ENCODE measurements around the gene SIK1.
"Not testable (repeated sequence)": the region's sequence is repeated elsewhere in the genome, so short reads cannot be mapped to it uniquely, and the experiment has no call there.

SIK1 gene

DNA sequence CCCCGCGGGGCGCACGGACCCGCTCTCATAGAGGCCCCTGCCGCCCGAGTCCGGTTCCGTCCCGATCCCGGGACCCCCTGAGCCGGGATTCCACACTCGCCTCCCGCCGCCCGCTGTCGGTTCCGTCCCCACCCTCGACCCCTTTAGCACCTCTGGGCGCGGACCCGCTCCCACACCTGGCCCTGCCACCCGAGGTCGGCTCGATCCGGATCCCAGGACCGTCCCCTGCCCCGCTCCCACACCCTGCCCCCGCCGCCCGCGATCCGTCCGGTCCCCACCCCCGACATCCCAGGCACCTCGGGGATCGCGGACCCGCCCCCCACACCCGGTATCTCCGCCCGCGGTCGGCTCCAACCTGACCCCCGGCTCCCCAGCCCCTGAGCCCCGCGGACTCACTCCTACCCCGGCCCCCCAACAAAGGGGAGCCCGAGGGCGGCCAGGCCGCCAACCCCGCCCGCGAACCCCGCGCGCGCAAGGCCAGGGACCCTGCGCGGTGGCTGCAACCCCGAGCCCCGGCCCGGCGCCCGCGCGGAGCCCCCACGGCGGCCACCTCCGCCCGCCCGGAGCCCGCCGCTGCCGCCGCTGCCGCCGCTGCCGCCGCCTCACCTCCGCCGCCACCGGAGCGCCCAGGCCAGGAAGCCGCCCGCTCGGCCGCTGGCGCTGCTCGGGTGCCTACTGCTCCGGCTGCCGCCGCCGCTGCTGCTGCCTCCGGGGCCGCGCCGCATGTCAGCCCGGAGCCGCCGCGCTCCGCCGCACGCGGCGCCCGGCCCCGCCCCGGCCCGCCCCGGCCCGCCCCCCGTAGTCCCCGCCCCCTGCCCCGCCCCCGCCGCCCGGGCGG is at the start of gene SIK1:
TSS of gene SIK1 (minus strand) at position 728 of the 838 bp plus-strand sequence. CDS start 953 bp downstream, outside the sequence.
- not testable (repeated sequence) for DNase-seq (ENCODE audit: extremely low read depth, low read depth)

DNA sequence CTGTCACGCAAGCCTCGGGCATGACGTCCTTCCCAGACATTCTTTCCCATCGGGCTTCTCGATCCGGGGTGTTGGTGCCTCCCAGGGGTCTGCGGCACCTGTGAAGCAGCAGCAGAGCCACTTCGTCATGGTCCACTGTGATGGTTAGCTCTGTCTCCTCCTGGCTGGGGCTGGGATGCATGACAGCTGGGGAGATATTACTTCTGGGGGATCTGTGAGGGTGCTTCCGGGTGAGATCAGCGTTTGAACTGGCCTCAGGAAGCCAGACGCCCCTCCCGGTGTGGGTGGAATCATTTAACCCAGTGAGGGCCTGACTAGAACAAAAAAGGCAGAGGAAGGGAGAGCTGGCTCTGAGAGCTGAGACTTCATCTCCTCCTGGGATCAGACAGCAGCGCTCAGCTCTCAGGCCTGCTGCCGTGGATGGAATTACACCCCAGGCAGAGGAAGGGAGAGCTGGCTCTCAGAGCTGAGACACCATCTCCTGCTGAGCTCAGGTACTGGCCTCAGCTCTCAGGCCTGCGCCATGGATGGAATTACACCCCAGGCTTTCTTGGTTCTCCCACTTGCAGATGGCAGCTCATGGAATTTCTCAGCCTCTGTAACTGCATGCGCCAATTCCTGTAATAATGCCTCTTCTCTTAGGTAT is 44.8 kb upstream of the SIK1 start:
- DNase-seq (ENCODE audit: extremely low read depth, low read depth): not testable (repeated sequence)

DNA sequence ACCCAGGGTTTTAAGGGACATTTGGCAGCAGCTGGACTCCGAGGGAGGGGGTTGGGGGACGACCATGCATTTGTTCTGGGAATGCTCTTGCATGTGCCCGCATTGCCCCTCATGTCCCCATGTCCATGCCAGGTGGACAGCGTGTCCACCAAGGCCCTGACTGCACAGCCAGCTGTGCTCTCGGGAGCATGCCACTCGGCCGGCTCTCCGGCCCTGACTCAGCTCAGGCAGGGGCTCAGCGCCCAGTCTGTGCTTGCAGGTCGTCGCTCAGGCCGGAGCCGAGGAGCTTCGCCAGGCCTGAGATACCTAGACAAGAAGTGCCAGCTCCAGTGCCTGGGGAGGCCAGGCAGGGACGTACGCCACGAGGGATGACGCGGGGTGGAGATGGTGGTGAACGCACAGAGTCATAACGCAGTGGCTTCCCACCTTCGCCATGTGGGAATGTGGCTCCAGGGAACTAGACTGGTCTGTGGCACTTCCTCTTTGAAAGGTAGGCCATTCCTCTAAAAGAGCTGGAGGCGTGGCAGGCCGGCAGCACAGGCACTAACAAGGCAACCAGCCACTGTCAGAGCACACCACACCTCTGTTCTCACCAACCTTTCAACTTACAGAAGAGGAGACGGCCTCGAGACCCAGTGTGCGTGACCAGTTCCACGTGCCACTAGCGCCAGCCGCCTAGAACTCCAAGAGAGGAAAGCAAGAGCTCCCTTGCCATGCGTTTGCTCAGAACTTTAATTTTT is 43.0 kb upstream of the SIK1 start:
- not testable (repeated sequence) for DNase-seq (ENCODE audit: extremely low read depth, low read depth)

DNA sequence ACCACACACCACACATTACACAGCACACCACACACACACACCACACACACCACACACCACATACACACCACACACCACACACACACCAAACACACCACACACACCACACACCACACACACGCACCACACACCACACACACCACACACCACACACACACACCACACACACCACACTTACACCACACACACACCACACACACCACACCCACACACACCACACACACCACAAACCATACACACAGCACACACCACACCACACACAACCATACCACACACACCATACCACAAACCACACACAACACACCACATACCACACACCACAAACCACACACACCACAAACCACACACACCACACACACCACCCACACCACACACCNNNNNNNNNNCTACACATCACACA is 40.9 kb upstream of the SIK1 start:
- TF ChIP-seq, protein P1, sequence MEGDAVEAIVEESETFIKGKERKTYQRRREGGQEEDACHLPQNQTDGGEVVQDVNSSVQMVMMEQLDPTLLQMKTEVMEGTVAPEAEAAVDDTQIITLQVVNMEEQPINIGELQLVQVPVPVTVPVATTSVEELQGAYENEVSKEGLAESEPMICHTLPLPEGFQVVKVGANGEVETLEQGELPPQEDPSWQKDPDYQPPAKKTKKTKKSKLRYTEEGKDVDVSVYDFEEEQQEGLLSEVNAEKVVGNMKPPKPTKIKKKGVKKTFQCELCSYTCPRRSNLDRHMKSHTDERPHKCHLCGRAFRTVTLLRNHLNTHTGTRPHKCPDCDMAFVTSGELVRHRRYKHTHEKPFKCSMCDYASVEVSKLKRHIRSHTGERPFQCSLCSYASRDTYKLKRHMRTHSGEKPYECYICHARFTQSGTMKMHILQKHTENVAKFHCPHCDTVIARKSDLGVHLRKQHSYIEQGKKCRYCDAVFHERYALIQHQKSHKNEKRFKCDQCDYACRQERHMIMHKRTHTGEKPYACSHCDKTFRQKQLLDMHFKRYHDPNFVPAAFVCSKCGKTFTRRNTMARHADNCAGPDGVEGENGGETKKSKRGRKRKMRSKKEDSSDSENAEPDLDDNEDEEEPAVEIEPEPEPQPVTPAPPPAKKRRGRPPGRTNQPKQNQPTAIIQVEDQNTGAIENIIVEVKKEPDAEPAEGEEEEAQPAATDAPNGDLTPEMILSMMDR (IDR thresholded peaks at IDR 0.05; ENCODE audit: low read depth, low read length): no peak
- no peak for DNase-seq (ENCODE audit: extremely low read depth, low read depth)

DNA sequence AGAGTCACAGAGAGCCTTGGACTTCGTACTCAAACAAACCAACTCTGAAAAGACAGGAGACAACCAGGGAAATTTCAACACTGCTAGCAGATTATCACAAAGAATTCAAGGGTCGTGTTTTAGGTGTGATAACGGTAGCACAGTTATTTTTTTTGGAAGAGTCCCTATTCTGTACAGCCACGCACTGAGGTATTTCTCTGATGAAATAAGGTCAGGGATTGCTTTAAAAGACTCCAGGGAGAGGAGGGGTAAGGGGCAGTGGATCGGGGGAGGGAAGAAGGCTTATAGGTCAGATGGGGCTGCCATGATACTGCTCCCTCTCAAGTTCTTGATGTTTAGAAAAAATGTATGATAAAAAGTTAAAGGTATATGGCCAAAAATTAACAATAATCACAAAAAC is 38.2 kb upstream of the SIK1 start:
- not testable (repeated sequence) for DNase-seq (ENCODE audit: extremely low read depth, low read depth)

DNA sequence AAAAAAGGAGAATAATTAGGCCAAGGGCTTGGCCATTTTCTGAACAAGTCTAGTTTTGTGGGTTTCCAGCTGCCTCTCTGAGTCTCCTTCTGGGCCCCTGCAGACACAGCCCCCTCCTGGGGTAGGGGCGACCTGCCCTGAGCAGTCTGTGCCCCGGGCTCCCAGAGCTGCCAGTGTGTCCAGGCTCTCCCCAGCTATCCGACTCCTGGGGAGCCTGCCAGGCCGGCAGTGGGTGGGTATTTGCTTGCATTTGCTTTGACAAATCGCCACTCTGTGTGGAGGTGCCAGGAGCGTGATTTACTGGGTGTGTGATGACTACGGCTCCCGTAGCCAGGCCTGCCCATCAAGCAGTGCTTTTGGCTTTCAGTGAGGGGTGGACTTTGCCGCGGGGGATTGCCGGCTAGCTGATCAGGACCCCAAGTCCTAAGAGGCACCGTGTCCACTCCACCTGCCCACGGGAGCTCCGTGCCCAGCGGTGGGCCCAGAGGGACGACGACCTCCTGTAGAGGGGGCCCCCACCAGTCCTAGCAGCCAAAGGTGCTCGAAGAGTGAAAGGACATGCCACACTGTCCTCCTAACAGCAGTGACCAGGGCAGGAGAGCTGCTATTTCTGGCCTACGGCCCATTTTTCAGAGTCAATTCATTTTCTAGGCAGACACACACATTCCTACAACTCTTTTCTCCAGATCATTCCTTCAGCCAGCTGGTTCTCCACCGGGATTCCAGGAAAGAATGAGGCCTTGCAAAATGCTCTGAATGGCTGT is 36.7 kb upstream of the SIK1 start:
- not testable (repeated sequence) for DNase-seq (ENCODE audit: extremely low read depth, low read depth)

DNA sequence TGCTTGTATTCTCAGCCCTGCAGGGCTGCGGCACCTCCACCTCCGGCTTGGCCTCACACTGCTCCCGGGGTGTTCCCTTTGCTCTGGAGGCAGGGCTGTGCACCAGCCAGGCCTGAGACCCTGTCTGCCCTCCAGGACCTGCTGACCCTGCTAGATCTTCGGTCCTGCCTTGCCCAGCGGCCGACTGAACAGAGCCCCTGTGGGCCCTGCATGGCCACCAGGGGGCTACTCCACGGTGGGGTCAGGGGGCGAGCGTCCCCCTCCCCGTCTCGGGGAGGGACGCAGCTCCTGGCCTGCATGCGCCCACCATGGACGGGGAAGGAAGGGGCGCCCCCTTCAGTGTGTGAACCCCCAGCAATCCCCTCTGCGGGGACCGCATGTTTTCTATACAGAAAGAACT is 36.0 kb upstream of the SIK1 start:
- not testable (repeated sequence) for DNase-seq (ENCODE audit: extremely low read depth, low read depth)

DNA sequence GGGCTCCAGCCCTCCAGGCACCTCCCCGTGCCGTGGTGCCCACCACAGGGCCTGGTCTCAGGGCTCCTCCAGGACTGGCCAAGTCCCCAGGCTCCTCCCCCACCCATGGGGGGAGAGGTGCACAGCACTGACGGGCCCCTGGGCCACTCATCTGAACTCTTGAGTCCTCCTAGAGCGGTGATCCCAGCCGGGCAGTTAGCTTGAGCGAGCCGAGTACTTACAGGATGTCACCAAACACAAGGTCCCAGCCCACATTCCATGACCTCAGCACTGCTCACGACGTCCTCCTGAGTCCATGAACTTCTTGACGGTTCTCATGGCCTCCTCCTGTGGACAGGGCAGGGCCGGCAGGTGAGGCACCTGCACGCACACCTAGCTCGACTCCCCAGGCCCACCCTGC is 33.5 kb upstream of the SIK1 start:
- DNase-seq (ENCODE audit: extremely low read depth, low read depth): not testable (repeated sequence)

DNA sequence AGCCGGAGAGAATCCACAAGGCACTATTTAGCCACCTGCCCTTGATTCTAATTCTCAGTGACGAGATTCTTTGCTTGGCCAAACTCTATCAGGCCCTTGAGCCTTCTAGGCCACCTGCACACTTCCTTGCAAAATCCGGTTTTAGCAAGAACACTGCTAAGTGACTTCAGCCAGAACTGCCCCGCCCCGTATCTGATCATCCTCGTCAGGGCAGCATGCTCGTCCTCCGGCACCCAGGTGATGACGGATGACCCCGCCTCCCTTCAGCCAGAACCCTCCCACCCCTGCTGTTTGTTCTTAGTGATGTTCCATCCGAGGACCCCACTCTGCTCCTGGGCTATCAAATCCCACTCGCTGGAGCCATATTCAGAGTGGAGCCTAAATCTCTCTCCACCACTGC is 32.1 kb upstream of the SIK1 start:
- DNase-seq (ENCODE audit: extremely low read depth, low read depth): not testable (repeated sequence)

DNA sequence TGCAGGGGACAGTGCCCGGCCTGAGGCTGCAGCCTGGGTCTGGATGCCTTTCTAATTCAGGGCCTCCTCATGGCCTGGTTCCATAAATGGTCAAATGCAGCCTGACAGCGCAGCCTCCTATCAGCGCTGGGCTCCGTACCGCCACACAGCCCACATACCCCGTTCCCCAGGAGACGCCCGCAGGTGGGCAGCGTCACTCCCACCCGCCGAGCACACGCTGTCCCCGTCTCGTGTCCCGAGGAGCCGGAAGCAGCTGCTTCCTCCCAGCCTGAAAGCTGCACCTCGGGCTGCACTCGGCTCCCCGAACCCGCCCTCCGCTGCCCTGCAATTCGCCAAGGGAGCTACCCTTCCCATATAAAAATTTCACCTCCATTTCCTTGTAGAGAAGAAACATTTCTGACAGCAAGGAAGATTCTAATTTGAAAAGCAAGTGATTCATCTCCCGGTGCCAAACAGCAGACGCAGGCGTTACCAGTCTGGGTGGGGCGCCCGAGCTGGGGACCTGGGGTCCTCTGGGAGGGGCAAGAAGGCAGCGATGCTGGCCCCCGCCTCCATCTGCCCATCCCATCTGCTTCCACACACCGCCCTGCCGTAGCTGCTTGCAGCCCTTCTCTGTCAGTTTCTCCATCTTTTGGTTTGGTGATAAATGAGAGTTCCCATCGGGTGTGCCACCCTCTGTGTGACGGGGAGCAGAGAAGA is 29.8 kb upstream of the SIK1 start:
- not testable (repeated sequence) for DNase-seq (ENCODE audit: extremely low read depth, low read depth)

DNA sequence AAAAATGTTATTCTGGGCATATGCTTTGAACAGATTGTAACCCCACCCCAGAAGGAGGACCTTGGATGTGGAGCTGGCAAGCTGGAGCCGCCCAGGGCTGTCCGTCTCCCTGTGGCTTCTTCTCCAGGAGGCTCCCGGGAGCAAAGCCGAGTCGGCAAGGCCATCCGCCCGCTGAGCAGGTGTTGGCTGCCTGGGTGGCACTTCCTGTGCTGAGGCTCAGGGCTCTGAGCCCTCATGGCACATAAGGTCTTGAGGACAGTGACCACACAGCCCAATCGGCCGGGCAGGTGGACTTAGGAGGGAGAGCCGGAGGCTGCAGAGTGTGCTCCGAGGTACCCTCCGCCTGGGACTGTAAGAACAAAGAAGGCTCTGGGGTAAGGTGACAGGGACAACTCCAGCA is 28.8 kb upstream of the SIK1 start:
- DNase-seq (ENCODE audit: extremely low read depth, low read depth): not testable (repeated sequence)

DNA sequence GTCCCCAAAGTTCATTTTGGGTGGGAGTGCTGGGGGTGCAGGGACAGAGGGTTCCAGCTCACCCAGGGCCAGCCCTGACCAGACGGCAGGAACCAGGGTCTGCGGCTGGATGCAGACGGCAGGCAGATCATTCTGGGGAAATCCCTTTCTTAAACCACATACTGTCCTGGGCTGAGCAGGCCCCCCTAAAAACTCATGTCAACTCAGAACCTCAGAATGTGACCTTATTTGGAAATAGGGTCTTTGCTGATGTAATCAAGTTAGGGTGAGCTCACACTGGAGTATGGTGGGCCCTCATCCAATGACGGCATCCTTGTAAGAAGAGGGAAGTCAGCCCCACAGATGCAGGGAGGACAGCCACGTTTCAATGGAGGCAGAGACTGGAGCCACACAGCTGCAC is 27.2 kb upstream of the SIK1 start:
- not testable (repeated sequence) for DNase-seq (ENCODE audit: extremely low read depth, low read depth)

DNA sequence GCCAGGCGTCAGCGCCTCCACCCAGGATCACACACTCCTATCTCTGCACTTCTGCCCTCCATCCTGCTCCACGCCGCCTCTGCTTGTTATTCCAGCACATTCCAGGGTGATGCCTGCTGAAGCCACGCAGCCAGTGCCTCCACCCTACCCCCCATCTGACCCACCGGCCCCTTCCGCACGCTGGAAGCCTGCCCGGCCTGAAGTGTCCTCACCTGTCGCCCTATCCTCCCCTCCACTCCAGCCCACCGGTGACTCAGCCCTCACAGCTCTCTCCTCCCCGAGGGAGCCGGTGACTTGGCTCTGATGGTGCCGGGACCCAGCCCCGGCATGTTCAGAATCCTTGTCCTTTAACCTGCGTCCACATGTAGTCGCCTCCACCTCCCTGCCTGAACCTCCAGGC is 24.9 kb upstream of the SIK1 start:
- DNase-seq (ENCODE audit: extremely low read depth, low read depth): not testable (repeated sequence)

DNA sequence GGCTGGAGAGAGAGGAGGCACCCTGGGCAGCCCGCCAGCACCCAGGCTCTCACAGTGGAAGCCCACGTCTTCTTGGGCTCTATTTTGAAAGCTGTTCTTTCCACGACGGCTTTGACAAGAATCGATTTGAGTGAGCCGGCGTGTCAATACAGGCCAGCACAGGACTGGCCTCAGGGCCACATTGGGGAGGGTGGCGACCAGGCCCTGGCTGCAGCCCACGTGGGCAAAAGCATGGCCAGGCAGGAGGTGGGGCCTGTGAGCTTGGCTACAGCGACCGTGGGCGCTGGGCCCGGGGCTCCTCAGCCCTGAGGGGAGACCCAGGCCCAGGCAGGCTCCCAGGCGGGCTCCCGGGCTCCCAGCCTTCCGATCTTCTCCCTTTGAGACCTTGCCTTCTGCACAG is 23.4 kb upstream of the SIK1 start:
- DNase-seq (ENCODE audit: extremely low read depth, low read depth): not testable (repeated sequence)

DNA sequence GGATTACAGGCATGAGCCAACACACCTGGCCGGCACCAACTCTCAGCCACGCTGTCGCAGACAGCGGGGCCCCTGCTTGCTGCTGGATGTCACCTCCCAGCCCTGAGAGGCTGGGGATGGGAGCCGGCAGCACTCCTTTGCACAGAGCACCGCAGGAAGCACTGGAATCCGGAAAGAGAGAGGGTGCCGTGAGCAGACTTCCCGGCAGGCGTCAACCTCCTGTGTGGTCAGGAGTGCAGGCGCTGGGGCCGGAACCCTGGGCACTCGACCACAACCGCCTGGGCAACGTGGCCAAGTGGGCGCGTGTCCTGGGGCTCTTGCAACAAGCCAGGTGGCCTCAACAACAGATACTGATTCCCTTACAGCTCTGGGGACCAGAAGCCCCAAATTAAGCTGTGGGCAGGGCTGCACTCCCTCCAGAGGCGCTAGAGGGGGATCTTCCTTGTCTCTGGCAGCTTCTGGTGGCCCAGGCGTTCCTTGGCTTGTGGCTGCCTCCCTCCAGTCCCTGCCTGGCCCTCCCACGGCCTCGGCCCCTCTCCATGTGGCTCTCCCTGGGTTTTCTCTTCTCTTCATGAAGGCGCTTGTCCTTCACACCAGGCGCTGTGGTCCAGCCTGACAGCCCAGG is 20.5 kb upstream of the SIK1 start:
- DNase-seq (ENCODE audit: extremely low read depth, low read depth): not testable (repeated sequence)

DNA sequence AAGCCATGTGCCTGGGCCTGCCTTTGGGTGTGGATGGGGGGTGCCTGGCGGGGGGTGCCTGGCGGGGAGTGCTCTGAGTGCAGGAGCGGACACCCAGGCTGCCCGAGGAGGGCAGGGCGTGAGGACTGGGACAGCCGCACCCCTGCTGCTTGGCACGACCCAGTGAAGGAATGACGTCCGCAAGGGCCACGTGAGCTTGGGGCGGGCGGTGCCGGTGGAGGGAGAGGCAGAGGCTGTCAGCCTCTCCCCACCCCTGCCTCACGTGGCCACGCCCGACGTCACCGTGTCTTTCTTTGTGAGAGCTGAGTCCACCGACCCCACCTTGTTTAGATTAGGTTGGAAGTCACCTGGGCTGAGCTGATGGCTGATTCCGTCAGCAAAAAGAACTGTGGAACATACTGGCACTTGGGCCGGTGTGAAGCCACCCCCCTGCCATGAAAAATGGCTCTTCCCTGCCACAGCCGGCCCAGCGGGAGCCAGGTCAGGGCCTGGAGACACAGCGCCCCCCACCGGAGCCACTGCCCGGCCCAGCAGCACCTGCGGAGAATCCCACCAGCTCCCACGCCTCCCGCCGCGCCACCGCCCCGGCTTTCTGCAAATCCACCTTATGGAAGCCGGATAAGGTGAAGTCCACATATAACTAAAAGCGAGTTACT is 19.5 kb upstream of the SIK1 start:
- DNase-seq (ENCODE audit: extremely low read depth, low read depth): not testable (repeated sequence)

DNA sequence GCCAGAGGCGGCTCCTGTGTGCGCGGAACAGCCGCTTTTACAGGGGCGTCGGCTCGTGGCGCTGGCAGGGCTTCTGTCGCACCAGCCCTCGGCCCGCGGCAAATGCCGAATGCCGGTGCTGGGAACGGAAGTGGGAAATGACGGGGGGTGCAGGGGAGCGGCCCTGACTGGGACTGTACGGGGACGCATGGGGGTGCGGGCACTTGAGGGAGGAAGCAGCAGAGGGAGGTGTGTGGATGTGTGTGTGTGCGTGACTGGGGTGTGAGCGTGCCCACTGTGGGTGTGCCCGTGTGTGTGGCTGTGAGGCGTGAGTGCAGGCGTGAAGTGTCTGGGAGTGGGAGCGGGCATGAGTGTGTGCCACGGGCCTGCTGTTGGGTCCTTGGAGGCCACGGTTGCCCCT is 17.6 kb upstream of the SIK1 start:
- not testable (repeated sequence) for DNase-seq (ENCODE audit: extremely low read depth, low read depth)

DNA sequence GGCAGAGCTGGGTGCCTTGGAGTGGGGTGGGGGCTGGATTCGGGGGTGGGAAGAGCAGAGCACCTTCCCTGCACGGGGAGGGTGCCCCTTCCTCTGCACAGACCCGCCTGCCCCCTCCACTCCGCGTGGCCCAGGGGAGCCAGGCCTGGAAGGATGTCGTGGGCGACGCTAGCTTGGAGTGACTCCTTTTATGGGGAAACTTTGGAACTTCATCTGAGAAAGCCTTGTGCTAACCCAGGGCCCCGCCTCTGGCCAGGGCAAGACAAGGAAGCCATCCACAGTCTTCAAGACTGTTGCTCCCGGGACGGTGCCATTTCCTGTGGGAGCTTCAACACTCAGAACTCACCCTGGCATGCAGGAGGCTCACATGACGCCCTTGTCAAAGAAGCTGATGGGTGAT is 15.6 kb upstream of the SIK1 start:
- not testable (repeated sequence) for DNase-seq (ENCODE audit: extremely low read depth, low read depth)
